ENCODE results near the gene ZEB1.

Gene ZEB1

GRCh38 chr10:31457858-31458257 lies 138.8 kb downstream of the ZEB1 start:
- TF ChIP-seq, protein P1, sequence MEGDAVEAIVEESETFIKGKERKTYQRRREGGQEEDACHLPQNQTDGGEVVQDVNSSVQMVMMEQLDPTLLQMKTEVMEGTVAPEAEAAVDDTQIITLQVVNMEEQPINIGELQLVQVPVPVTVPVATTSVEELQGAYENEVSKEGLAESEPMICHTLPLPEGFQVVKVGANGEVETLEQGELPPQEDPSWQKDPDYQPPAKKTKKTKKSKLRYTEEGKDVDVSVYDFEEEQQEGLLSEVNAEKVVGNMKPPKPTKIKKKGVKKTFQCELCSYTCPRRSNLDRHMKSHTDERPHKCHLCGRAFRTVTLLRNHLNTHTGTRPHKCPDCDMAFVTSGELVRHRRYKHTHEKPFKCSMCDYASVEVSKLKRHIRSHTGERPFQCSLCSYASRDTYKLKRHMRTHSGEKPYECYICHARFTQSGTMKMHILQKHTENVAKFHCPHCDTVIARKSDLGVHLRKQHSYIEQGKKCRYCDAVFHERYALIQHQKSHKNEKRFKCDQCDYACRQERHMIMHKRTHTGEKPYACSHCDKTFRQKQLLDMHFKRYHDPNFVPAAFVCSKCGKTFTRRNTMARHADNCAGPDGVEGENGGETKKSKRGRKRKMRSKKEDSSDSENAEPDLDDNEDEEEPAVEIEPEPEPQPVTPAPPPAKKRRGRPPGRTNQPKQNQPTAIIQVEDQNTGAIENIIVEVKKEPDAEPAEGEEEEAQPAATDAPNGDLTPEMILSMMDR (conservative IDR thresholded peaks at IDR 0.05): no peak
- no peak for TF ChIP-seq ZFX (IDR thresholded peaks at IDR 0.05)
- no peak overlapping the region for H3K27ac ChIP-seq

- no peak for TF ChIP-seq ZFX (IDR thresholded peaks at IDR 0.05)
- TF ChIP-seq, protein P1 (conservative IDR thresholded peaks at IDR 0.05): no peak
- no peak overlapping the region for H3K27ac ChIP-seq
These were observed 140.0 kb downstream of the ZEB1 start for GRCh38 chr10:31458974-31459373.

DNA sequence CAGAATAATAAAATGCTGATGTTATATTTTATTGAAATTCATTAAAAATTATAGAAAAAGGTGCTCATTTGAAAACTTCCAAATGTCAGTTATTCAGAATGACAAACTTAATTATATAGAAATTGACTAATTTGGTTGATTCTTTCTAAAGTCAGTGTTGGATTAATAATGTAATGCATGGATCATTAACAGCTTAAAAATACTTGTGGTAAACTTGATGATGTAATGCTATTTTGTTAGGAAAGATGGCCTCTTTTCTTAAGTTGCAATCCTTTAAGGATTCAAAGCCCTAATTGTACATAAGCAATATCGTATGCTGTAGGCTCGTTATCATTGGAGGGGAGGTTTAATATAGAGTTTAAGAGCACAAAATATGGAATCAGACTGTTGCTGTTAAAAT lies 141.2 kb downstream of the ZEB1 start:
- no peak overlapping the region for H3K27ac ChIP-seq
- TF ChIP-seq ZFX (IDR thresholded peaks at IDR 0.05): no peak

DNA sequence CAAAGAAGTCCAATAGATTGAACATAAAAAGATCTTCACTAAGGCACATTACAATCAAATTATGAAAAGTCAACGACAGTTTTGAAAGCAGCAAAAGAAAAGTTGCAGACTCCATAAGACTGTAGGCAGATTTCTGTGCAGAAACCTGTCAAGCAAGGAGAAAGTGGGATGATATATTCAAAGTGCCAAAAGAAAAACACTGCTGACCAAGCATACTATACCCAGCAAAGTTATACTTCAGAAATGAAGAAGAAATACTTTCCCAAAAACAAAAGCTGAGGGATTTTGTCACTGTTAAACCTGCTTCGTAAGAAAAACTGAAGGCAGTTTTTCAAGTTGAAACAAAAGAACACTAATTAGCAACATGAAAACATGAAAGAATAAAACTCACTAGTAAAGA lies 145.5 kb downstream of the ZEB1 start:
- TF ChIP-seq, protein P1 (conservative IDR thresholded peaks at IDR 0.05): no peak
- H3K27ac ChIP-seq: no peak overlapping the region

DNA sequence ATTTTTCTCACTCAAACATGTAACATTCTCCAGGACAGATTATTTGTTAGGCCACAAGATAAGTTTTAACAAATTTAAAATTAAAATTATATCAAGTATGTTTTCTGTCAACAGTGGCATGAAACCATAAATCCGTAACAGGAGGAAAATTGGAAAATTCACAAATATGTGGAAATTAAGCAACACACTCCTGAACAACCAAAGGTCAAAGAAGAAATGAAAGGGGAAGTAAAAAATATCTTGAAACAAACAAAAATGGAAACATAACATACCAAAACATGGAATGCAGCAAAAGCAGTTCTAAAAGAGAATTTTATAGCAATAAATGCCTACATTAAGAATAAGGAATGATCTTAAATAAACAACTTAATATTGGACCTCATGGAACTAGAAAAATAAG lies 147.3 kb downstream of the ZEB1 start:
- TF ChIP-seq, protein P1 (conservative IDR thresholded peaks at IDR 0.05): no peak
- no peak for TF ChIP-seq ZFX (IDR thresholded peaks at IDR 0.05)
- no peak overlapping the region for H3K27ac ChIP-seq

DNA sequence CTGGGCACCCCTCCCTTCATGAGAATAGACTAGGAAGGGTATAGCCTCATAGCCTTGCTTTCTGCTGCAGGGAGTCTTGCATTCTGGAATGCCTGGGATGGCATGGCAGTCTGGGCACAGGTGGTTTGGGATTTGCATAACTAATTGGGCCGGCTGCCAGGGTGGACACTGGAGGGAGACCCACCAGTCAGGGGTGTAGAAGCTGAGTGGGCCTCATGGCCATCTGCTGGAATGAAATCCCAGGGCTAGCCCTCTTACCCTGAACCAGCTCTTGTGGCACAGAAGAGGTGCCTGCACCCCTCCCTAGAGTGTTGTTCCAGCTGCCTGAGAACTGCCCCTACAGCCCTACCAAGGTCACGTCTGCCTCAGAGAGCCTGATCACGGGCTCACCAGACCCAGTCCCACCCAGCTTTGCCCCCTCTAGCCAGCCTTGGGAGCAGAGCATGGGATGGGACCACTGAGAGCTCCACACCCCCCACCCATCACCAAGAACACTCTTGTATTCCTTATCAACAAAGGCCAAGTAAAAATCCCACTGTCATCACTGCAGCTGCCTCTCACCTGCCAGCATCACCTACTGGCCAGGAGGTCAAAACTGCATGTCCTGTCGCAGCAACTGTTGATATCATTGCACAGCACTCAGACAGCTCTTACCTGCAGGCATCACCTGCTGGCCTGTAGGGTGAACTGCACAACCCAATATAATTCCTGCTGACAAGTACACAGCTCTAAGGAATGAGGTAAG lies 148.9 kb downstream of the ZEB1 start:
- H3K27ac ChIP-seq: no peak overlapping the region
- no peak for TF ChIP-seq ZFX (IDR thresholded peaks at IDR 0.05)
- TF ChIP-seq, protein P1 (conservative IDR thresholded peaks at IDR 0.05): peak; percentile 96

DNA sequence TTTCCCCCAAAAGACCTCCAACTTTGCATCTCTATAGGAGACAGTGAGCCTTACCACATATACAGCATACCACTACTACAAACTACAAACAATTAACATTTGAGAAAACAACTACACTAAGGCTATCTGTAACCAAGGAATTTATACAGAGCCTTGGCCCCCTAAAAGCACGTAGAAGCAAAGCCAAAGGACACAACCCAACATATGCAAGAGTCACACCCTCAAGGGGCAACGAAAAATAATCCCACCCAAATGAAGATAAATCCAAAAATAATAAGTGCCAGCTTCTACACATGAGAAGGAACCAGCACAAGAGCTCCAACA lies 149.5 kb downstream of the ZEB1 start:
- no peak overlapping the region for H3K27ac ChIP-seq
- TF ChIP-seq, protein P1 (conservative IDR thresholded peaks at IDR 0.05): peak; percentile 79
- TF ChIP-seq ZFX (IDR thresholded peaks at IDR 0.05): no peak

GRCh38 chr10:31475519-31475918 lies 156.5 kb downstream of the ZEB1 start:
- no peak overlapping the region for H3K27ac ChIP-seq

More at GRCh38 chr10:31475519-31475918, 156.5 kb downstream of the ZEB1 start:
- no peak for TF ChIP-seq ZFX (IDR thresholded peaks at IDR 0.05)
- TF ChIP-seq, protein P1 (conservative IDR thresholded peaks at IDR 0.05): no peak
